Uterine smooth muscle cell (primary cell): ENCODE measurements around the gene RPS6KA3. TPM values are rescaled to one million over a fixed set of nuclear protein-coding genes. Genes with fewer than 3 reads are reported as not detected.

ENCODE experiments used
- total RNA-seq: library from RNA; depleted of rRNA; stranded (reverse); fragments of >200 nt; gene quantifications from 2 replicates; pipeline ENCODE4 v1.2.3, GENCODE V29; 2014

The RPS6KA3 gene
- total RNA-seq, result 58.9 and 86.7 TPM in 2 replicates

DNA sequence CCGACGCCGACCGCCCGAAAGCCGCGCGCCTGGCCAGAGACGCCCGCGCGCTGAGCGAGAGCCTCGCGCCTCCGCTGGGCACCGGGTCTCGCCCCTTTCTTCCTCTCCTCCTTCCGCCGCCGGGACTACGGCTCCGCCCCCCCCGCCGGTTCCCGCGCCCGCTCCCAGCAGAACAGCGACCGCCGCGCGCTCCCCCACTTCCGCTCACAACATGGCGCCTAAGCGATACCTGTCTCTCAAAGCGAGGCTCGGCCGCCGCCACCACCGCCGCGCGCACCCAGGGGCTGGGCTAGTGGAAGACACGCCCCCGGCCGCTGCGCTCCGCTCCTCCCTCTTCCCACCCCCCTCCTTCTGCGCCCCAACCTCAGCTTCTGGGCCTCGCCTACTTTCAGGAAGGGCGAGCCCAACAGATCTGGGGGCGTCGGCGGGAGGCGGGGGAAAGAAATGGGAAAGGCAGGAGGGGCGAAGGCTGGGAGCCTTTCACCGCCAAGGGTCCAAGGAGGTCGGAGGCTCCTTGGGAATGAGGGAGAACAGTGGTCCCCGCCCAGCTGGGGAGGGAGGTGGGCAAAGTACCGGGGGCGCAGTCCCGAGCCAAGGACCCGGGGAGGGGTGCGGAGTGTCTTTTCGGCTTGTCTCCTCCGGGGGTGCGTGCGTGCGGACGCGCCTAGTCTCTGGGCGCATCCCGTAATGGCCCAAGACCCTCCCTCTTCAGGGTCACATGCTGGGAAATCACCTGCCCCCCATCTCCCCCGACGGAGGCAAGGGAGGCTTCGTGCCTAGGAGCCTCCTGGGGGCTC lies at the start of gene RPS6KA3:
Gene RPS6KA3 (minus strand): TSS at position 100 of the 797 bp plus-strand sequence. CDS start 277 bp downstream, outside the sequence.

DNA sequence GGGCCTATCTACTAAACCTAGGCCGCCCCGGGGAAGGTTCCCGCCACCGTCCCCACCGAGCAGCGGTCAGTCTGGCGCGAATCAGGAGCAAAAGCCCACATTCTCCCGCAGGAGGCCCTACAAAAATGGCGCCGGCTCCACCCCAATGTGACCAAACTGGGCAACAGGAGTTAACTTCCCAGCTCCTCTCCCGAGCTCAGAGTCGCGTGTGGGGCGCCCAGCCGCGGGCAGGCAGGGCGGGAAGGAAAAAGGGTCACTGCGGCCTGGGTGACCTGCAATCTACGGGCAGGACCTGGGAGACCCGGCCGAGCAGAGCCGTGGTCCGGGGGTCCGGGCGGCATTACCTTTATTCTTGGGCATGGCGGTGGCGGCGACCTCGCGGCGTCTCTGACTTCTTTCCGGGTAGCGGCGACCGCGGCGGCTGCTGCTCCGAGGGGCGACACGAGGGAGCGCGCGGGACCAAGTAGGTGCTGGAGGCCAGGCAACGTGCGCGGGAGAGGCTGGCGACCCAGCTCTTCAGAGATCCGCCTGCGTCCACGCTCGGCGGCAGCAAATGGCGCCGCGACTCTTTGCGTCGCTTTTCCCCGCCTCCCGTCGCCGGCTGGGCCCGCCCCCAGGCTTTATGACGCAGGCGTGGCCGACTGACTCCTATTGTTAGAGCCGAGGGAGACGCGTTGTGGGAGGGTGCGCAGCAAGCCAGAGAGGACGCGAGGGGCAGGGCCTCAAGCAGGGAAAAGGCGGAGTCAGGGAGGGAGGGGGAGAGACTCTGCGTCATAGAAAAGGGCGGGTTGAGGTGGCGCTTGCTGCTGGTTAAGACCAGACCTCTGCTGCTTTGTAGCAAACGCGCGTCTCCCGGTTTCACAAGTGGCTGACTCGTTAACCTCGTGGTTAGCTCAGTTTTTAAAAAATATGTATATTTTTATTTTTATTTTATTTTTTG lies 125.2 kb downstream of the RPS6KA3 start, which contains the start of gene EIF1AX:
Gene EIF1AX (minus strand): TSS at position 558 of the 940 bp plus-strand sequence. CDS start 198 bp downstream, at position 360.

DNA sequence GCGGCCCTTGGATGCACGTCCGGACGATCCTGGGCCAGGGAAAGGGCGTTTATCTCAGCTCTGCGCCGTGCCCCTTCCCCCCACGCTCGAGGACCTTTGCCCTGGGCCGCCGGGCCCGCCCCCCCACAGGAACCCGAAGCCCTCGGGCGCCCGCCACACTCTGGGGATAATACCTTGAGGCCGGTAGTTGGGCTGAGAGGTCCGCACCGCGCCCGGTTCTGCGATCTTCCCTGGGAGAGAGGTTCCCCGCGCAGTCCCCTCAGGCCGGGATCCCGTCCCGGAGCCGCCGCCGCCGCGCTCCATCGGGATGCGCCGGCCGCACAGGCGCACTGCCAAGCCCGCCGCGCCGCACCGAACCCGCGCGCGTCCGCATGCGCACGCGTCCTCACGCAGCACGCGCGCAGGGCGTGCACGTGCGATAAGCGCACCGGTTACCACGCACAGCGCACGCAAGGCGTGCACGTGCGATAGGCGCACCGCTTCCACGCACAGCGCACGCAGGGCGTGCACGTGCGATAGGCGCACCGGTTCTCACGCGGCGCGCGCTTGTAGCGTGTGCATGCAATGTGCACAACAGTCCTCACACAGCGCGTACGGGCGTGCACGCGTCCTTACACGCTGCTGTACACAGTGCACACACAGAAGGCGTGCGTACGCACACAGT lies 150.0 kb downstream of the RPS6KA3 start, which contains the start of gene MAP7D2:
Gene MAP7D2 (minus strand): TSS at position 331 of the 664 bp plus-strand sequence. CDS start 28 bp downstream, at position 303.

Other genes with a start within 250 kb of the RPS6KA3 start
- under 0.01 and 0.25 TPM in 2 replicates for gene MAP7D2, start 150.0 kb downstream of the RPS6KA3 start, total RNA-seq
- 45.2 and 77.6 TPM in 2 replicates for gene EIF1AX, start 125.1 kb downstream of the RPS6KA3 start, total RNA-seq